Keratinocyte (primary cell): Measurements from ENCODE around the gene PTPRN2. TPM values are rescaled to one million over a fixed set of nuclear protein-coding genes. Genes with fewer than 3 reads are reported as not detected.

Experiments used
- DNase-seq: peaks from one replicate; pipeline ENCODE4 v3.0.0-alpha.2; 2011; ENCODE audit warnings: low read depth, missing footprints, low spot score
- FAIRE-seq: peaks from 2 replicates; lab custom pipeline; 2011; peaks lifted over from hg19 to GRCh38; lab: Jason Lieb, UNC
- H2AFZ ChIP-seq: 2 replicates; pipeline ENCODE4 v1.6.0; 2012; ENCODE audit warnings: low read length, control low read depth, inconsistent platforms; ENCODE audit not compliant: control insufficient read depth
- H3K27ac ChIP-seq: 2 replicates; pipeline ENCODE4 v1.5.1; 2011; ENCODE audit warnings: low read length; ENCODE audit not compliant: control insufficient read depth, insufficient read depth
- H3K27me3 ChIP-seq: 3 replicates; pipeline ENCODE4 v1.6.0; 2011; ENCODE audit warnings: low read length; ENCODE audit not compliant: control insufficient read depth, insufficient read depth; ENCODE audit errors: extremely low read depth
- H3K36me3 ChIP-seq, 2 experiments: 2 replicates in 1 of 2; 3 replicates in 1 of 2; pipeline ENCODE4 v1.5.1; 2011; ENCODE audit warnings: low read length in 2 of 2, mild to moderate bottlenecking in 1 of 2; ENCODE audit not compliant: control insufficient read depth in 2 of 2, insufficient read depth in 2 of 2; ENCODE audit errors: extremely low read depth in 1 of 2
- H3K4me1 ChIP-seq: 3 replicates; pipeline ENCODE4 v1.5.1; 2011; ENCODE audit warnings: low read length; ENCODE audit not compliant: control insufficient read depth, insufficient read depth; ENCODE audit errors: extremely low read depth
- H3K4me2 ChIP-seq: 3 replicates; pipeline ENCODE4 v1.6.0; 2011; ENCODE audit warnings: low read depth, low read length; ENCODE audit not compliant: control insufficient read depth, insufficient read depth; ENCODE audit errors: extremely low read depth
- H3K4me3 ChIP-seq, 3 experiments: fragments of 200-600 bp in 1 of 3; sonication (generic) in 1 of 3; 2 replicates in 2 of 3; 3 replicates in 1 of 3; pipeline ENCODE4 v1.5.1; 2011 to 2016; ENCODE audit warnings: low read length in 3 of 3, mild to moderate bottlenecking in 3 of 3, control low read depth in 2 of 3, inconsistent platforms in 1 of 3, low read depth in 1 of 3, mixed read lengths in 1 of 3, mixed run types in 1 of 3, moderate library complexity in 1 of 3; ENCODE audit not compliant: control insufficient read depth in 2 of 3, insufficient read depth in 2 of 3; ENCODE audit errors: extremely low read depth in 1 of 3
- H3K79me2 ChIP-seq: 2 replicates; pipeline ENCODE4 v1.6.0; 2012; ENCODE audit warnings: low read length; ENCODE audit not compliant: control insufficient read depth, insufficient read depth
- H3K9ac ChIP-seq: 3 replicates; pipeline ENCODE4 v1.6.0; 2011; ENCODE audit warnings: low read length; ENCODE audit not compliant: control insufficient read depth, insufficient read depth; ENCODE audit errors: extremely low read depth
- H3K9me1 ChIP-seq: 3 replicates; pipeline ENCODE4 v1.6.0; 2011; ENCODE audit warnings: low read length; ENCODE audit not compliant: control insufficient read depth, insufficient read depth; ENCODE audit errors: extremely low read depth
- H3K9me3 ChIP-seq: 2 replicates; pipeline ENCODE4 v1.5.1; 2012; ENCODE audit warnings: low read depth, low read length; ENCODE audit not compliant: control insufficient read depth
- H4K20me1 ChIP-seq: 3 replicates; pipeline ENCODE4 v1.6.0; 2011; ENCODE audit warnings: low read length; ENCODE audit not compliant: control insufficient read depth, insufficient read depth; ENCODE audit errors: extremely low read depth
- EZH2 ChIP-seq: IDR thresholded peaks from one replicate; pipeline ENCODE4 v1.6.1; 2012; ENCODE audit warnings: inconsistent platforms, mild to moderate bottlenecking, low read length, moderate library complexity
- dilution Hi-C: fragments of 300-500 bp; cut with MboI; formaldehyde crosslinking; loops from one replicate; pipeline ENCODE4 v1.7.0; 2020; ENCODE audit warnings: low sequenced_read_pairs; ENCODE audit not compliant: extremely low pct_ligation_motif_present
- polyA plus RNA-seq, 5 experiments: library from polyadenylated mRNA; depleted of rRNA in 3 of 5; stranded (reverse) in 3 of 5; stranded (forward) in 1 of 5; unstranded in 1 of 5; fragments of >200 nt; gene quantifications; 1 replicate in 1 of 5; 2 replicates in 3 of 5; 3 replicates in 1 of 5; pipeline versions ENCODE4 v1.2.1 to v1.2.3, GENCODE V29; 2011 to 2012; ENCODE audit warnings: missing spikeins in 2 of 5, low read depth in 1 of 5, low replicate concordance in 1 of 5
- TF ChIP-seq, protein P1 (sequence below), 3 experiments: IDR thresholded peaks in 1 of 3; conservative IDR thresholded peaks in 1 of 3; optimal IDR thresholded peaks in 1 of 3; 2 replicates in 2 of 3; 3 replicates in 1 of 3; pipeline versions ENCODE3 to v1.5.1; 2011; ENCODE audit warnings: low read length in 3 of 3, mild to moderate bottlenecking in 3 of 3, moderate library complexity in 2 of 3, control low read depth in 1 of 3, inconsistent platforms in 1 of 3; ENCODE audit not compliant: insufficient read depth in 2 of 3; ENCODE audit errors: extremely low read depth in 1 of 3

Gene PTPRN2
- polyA plus RNA-seq, 1 donor (not counting 4 experiments of a cell fraction or from before 2014, with no cell fraction given) = not detected

DNA sequence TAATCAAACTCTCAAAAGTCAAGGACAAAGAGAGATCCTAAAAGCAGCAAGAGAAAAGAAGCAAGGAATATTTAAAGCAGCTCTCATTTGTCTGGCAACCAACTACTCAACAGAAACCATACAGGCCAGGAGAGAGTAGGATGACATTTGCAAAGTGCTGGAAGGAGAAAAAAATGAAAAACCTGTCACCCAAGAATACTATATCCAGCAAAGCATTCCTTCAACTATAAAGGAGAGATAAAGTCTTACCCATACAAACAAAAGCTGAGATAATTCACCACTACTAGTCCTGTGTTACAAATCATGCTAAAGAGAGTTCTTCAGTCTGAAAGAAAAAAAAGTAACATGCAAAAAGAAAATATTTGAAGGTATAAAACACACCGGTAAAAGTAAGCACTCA is 357.7 kb downstream of the PTPRN2 start:
- H3K36me3 ChIP-seq = no peaks in the 10 kb centered on the region
- no peak overlapping the region for H3K9ac ChIP-seq
- no peak for DNase-seq
- H3K4me1 ChIP-seq = no peaks in the 10 kb centered on the region
- no peak overlapping the region for H3K4me2 ChIP-seq
- H4K20me1 ChIP-seq = no peaks in the 10 kb centered on the region
- dilution Hi-C loops = loop anchor here (25.0 kb wide), 1 partner anchor 93 kb away; no protein-coding TSS in a partner anchor
- no peak overlapping the region for H3K4me3 ChIP-seq
- FAIRE-seq = no peak
- peaks cover 3% of the 10 kb centered on the region for H3K9me3 ChIP-seq
- no peak overlapping the region for H3K27ac ChIP-seq
- no peak overlapping the region for H2AFZ ChIP-seq
- TF ChIP-seq EZH2 = no peak
- TF ChIP-seq, protein P1, sequence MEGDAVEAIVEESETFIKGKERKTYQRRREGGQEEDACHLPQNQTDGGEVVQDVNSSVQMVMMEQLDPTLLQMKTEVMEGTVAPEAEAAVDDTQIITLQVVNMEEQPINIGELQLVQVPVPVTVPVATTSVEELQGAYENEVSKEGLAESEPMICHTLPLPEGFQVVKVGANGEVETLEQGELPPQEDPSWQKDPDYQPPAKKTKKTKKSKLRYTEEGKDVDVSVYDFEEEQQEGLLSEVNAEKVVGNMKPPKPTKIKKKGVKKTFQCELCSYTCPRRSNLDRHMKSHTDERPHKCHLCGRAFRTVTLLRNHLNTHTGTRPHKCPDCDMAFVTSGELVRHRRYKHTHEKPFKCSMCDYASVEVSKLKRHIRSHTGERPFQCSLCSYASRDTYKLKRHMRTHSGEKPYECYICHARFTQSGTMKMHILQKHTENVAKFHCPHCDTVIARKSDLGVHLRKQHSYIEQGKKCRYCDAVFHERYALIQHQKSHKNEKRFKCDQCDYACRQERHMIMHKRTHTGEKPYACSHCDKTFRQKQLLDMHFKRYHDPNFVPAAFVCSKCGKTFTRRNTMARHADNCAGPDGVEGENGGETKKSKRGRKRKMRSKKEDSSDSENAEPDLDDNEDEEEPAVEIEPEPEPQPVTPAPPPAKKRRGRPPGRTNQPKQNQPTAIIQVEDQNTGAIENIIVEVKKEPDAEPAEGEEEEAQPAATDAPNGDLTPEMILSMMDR (optimal IDR thresholded peaks at IDR 0.05 in 1 of 3, IDR thresholded peaks at IDR 0.05 in 1 of 3, conservative IDR thresholded peaks at IDR 0.05 in 1 of 3; ENCODE audit: extremely low read depth in 1 of 3, insufficient read depth in 2 of 3, low read length in 3 of 3) = no peak
- H3K9me1 ChIP-seq = no peaks in the 10 kb centered on the region
- no peaks in the 10 kb centered on the region for H3K79me2 ChIP-seq
- no peaks in the 10 kb centered on the region for H3K27me3 ChIP-seq

DNA sequence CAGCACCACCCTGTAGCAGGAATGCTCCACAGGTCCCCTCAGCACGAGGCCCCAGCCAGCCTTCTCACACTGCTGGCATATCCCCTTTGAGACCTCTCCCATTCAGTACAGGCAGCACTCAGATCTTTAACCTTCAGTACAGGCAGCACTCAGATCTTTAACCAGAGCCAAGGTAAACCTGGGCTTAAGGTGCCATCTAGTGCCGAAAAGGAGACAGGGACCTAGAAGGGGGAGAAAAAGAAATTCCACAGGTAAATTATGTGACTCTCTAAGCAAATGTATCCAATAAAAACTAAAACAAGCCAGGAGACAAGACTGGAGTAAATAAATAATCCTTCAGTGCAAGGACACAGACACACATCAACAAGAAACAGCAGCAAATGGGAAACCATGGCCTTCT is 358.6 kb downstream of the PTPRN2 start:
- dilution Hi-C loops = loop anchor here (25.0 kb wide), 1 partner anchor 92 kb away; no protein-coding TSS in a partner anchor
- H3K27ac ChIP-seq = no peak overlapping the region
- no peaks in the 10 kb centered on the region for H4K20me1 ChIP-seq
- no peaks in the 10 kb centered on the region for H3K79me2 ChIP-seq
- H2AFZ ChIP-seq = no peak overlapping the region
- no peaks in the 10 kb centered on the region for H3K27me3 ChIP-seq
- H3K9ac ChIP-seq = no peak overlapping the region
- no peak overlapping the region for H3K4me3 ChIP-seq
- no peaks in the 10 kb centered on the region for H3K9me1 ChIP-seq
- no peak for DNase-seq
- no peak overlapping the region for H3K4me2 ChIP-seq
- FAIRE-seq = no peak
- no peaks in the 10 kb centered on the region for H3K36me3 ChIP-seq
- peaks cover 3% of the 10 kb centered on the region for H3K9me3 ChIP-seq
- no peak for TF ChIP-seq EZH2
- TF ChIP-seq, protein P1 (optimal IDR thresholded peaks at IDR 0.05 in 1 of 3, IDR thresholded peaks at IDR 0.05 in 1 of 3, conservative IDR thresholded peaks at IDR 0.05 in 1 of 3; ENCODE audit: extremely low read depth in 1 of 3, insufficient read depth in 2 of 3, low read length in 3 of 3) = no peak
- no peaks in the 10 kb centered on the region for H3K4me1 ChIP-seq
